Dendritic cell treated with granulocyte-macrophage colony-stimulating factor and Interleukin-4, amounts not matched to agents 40 ng/mL and 50 ng/mL, for 4 days (primary cell): Measurements from ENCODE around the gene SPECC1.

Experiments used
- H3K27ac Mint-ChIP-seq: one replicate; pipeline ENCODE4 v1.8.0; 2022; ENCODE audit warnings: mild to moderate bottlenecking, mixed read lengths
- H3K27me3 Mint-ChIP-seq: one replicate; pipeline ENCODE4 v1.8.0; 2022; ENCODE audit warnings: mild to moderate bottlenecking, mixed read lengths
- H3K36me3 Mint-ChIP-seq: one replicate; pipeline ENCODE4 v1.8.0; 2022; ENCODE audit warnings: low read depth, mixed read lengths
- H3K4me1 Mint-ChIP-seq: one replicate; pipeline ENCODE4 v1.8.0; 2022; ENCODE audit warnings: low read depth, mixed read lengths
- H3K4me3 Mint-ChIP-seq: one replicate; pipeline ENCODE4 v1.8.0; 2022; ENCODE audit warnings: mild to moderate bottlenecking, moderate library complexity, mixed read lengths
- H3K9me3 Mint-ChIP-seq: one replicate; pipeline ENCODE4 v1.8.0; 2022; ENCODE audit warnings: mixed read lengths
- intact Hi-C: fragments of 100-400 bp; cut with micrococcal nuclease; formaldehyde crosslinking; loops from one replicate; pipeline ENCODE4 v1.15.0; 2022

The SPECC1 gene

DNA sequence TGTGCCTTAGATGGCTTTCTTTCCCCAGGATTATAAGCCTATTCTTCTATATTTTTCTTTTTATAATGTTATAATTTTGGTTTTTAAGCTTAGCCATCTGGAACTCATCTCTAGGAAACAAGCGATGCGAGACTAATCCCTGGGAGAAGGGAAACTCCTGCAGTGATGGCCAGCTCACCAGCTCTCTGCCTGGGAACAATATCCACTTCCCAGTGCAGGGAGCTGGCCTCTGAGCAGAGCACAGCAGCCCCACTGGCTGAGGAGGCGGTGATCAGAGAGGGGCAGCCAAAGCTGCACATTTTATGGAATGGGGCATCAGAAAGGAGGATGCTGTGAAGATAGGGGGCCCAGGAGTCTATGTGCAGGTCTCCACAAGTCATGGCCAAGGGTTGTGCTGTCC, 274.9 kb downstream of the SPECC1 start:
- H3K9me3 Mint-ChIP-seq = no peaks in the 10 kb centered on the region
- peaks cover 57% of the 10 kb centered on the region for H3K36me3 Mint-ChIP-seq
- intact Hi-C loops = no loop called here
- no peaks in the 10 kb centered on the region for H3K27me3 Mint-ChIP-seq
- no peak overlapping the region for H3K27ac Mint-ChIP-seq
- no peak overlapping the region for H3K4me3 Mint-ChIP-seq
- H3K4me1 Mint-ChIP-seq = peaks cover 37% of the 10 kb centered on the region

DNA sequence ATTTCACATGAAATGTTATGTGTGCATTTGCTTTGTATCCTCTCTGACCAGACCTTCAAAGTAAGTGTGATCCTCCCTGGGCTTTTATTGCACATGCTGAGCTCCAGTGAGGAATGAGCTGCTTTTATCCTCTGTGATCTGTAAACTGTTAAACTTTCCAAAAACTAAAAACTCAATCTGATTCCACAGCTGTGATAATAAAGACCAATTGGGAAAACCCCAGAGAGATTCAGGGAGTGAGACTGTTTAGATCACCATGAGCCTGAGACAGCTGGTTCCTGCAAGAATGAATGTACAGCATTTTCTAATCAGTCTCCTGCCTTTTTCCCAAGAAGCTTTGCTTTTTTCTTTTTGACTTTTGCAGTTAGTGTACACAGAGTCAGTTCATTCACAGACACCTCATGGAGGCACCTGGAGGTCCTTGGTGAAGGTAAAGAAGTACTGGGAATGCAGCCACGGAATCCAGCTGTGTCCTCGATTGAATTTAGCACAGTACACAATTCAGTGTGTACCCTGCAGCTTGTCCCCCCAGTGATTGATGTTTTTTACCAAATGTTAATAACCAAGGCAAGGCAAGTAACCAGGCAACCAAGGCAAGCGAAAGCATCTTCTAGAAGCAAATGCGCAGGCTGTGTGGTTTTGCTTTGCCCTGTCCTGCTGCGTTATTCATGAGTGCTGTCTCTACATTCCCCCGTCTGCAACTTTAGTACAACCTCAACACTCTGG, 275.6 kb downstream of the SPECC1 start:
- peaks cover 34% of the 10 kb centered on the region for H3K4me1 Mint-ChIP-seq
- no peak overlapping the region for H3K4me3 Mint-ChIP-seq
- no peak overlapping the region for H3K27ac Mint-ChIP-seq
- no peaks in the 10 kb centered on the region for H3K9me3 Mint-ChIP-seq
- intact Hi-C loops = no loop called here
- peaks cover 55% of the 10 kb centered on the region for H3K36me3 Mint-ChIP-seq
- no peaks in the 10 kb centered on the region for H3K27me3 Mint-ChIP-seq

- peaks cover 79% of the 10 kb centered on the region for H3K36me3 Mint-ChIP-seq
- intact Hi-C loops = no loop called here
- no peaks in the 10 kb centered on the region for H3K9me3 Mint-ChIP-seq
- no peaks in the 10 kb centered on the region for H3K27me3 Mint-ChIP-seq
- no peak overlapping the region for H3K4me3 Mint-ChIP-seq
- no peak overlapping the region for H3K27ac Mint-ChIP-seq
- H3K4me1 Mint-ChIP-seq = peaks cover 7% of the 10 kb centered on the region
These were observed 280.8 kb downstream of the SPECC1 start for GRCh38 chr17:20289984-20290383.

DNA sequence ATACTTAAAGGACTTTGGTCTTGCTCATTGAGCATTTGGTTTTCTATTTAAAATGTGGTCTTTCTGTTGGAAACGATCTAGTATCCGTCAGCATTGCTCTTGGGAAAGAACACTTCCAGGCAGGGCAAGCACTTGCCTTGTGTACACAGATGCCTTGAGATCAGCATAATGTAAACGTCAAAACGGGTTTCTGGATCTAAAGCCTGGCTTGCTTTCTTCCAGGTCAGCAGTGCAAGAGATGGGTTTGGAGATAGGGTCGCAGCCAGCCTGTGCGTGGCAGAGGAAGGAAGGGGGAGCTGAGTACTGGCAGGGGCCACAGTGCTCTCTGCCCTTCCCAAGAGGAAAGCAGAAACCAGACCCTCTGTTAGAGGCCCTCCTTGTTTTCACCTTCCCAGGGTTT, 282.7 kb downstream of the SPECC1 start:
- Mint-ChIP-seq H3K36me3 (peaks cover 69% of the 10 kb centered on the region), H3K4me3 (no peak overlapping the region), H3K27me3 (no peaks in the 10 kb centered on the region), H3K9me3 (no peaks in the 10 kb centered on the region), H3K4me1 (peaks cover 7% of the 10 kb centered on the region), H3K27ac (no peak overlapping the region)
- intact Hi-C loops = no loop called here

DNA sequence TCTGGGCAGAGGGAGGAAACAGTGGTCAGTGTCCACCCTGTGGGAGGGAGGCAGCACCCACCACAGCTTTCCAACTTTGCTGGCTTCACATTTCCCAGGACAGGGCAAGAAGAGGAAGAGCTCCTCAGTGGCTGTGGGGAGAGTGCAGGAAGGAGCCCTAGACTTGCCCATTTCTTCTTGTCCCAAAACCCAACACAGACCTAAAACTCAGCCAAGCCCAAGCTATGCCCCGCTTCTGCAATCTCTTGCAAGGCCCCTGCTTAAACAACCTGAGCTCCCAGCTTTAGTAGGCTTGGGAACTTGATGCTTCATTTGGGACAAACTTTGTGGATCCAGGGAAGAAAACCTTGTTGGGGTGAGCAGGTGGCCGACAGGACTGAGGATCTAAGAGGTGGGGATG, 284.3 kb downstream of the SPECC1 start:
- Mint-ChIP-seq H3K4me1 (peaks cover 11% of the 10 kb centered on the region), H3K36me3 (peaks cover 68% of the 10 kb centered on the region), H3K9me3 (no peaks in the 10 kb centered on the region), H3K27me3 (no peaks in the 10 kb centered on the region), H3K4me3 (no peak overlapping the region), H3K27ac (peak overlapping the region; percentile 11)
- intact Hi-C loops = no loop called here

- Mint-ChIP-seq H3K4me3 (no peak overlapping the region), H3K4me1 (peaks cover 16% of the 10 kb centered on the region), H3K27ac (no peak overlapping the region), H3K27me3 (no peaks in the 10 kb centered on the region), H3K9me3 (no peaks in the 10 kb centered on the region), H3K36me3 (peaks cover 67% of the 10 kb centered on the region)
- intact Hi-C loops = no loop called here
These were observed 285.0 kb downstream of the SPECC1 start for GRCh38 chr17:20294120-20294519.

DNA sequence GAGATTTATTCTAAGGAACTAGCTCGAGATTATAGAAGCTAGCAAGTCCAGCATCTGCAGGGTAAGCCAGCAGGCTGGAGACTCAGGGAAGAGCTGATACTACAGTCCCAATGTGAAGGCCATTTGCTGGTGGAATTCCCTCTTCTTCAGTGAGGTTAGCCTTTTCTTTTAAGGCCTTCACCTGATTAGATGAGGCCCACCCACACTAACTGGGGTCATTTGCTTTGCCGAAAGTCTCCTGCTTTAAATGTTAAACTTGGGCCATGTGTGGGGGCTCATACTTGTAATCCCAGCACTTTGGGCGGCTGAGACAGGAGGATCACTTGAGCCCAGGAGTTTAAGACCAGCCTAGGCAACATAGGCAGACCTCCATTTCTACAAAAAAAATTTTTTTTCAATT, 289.9 kb downstream of the SPECC1 start:
- Mint-ChIP-seq H3K4me3 (no peak overlapping the region), H3K36me3 (peaks cover 76% of the 10 kb centered on the region), H3K27ac (no peak overlapping the region), H3K9me3 (no peaks in the 10 kb centered on the region), H3K27me3 (no peaks in the 10 kb centered on the region), H3K4me1 (peaks cover 9% of the 10 kb centered on the region)
- intact Hi-C loops = no loop called here

DNA sequence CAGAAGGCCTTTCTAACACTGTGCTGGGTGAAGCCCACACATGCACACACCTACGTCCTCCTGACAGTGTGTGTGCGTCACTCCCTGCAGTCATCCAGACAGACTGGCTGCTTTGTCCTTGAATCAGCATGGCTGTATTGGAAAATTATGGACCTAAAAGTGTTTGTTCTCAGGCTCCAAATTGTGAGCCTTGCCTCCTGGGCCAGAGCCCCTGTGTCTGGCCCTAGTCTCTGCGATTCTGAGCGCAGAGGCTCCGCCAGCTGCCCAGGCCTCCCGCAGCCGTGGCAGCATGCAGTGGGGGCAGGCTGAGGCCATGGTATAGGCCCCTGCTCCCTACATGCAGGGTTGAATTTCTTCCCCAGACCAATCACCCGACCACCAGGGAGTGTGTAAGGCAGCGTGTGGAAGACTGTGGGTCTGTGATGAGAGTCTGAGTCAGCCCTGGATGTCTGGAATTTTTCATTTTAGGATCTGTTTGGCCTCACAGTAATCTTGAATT, 291.3 kb downstream of the SPECC1 start:
- H3K27me3 Mint-ChIP-seq = no peaks in the 10 kb centered on the region
- peaks cover 81% of the 10 kb centered on the region for H3K36me3 Mint-ChIP-seq
- peaks cover 9% of the 10 kb centered on the region for H3K4me1 Mint-ChIP-seq
- intact Hi-C loops = no loop called here
- H3K27ac Mint-ChIP-seq = no peak overlapping the region
- H3K4me3 Mint-ChIP-seq = no peak overlapping the region
- peaks cover 9% of the 10 kb centered on the region for H3K9me3 Mint-ChIP-seq

- intact Hi-C loops = no loop called here
- Mint-ChIP-seq H3K36me3 (peaks cover 88% of the 10 kb centered on the region), H3K4me1 (peaks cover 12% of the 10 kb centered on the region), H3K9me3 (peaks cover 22% of the 10 kb centered on the region), H3K4me3 (no peak overlapping the region), H3K27me3 (no peaks in the 10 kb centered on the region), H3K27ac (no peak overlapping the region)
These were observed 293.2 kb downstream of the SPECC1 start for GRCh38 chr17:20302246-20302917.

DNA sequence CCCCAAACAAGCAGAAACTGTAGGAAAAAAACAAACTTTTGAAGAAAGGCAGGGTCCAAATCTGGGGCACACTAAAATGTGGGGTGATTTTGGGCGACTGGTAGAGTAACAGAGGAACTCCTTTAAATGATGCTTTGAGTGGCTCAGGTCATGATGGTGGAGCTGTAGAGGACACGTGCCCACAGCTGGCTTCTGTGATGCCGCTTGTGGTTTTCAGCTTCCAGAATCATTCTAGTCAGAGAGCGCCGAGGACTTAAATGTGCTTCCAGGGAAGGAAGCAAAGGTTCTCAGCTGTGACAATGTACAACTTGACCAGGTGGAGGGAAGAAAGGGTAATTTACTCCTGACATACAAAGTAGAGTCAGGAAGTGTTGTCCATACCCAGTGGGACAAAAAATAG, 295.8 kb downstream of the SPECC1 start:
- no peak overlapping the region for H3K27ac Mint-ChIP-seq
- H3K4me3 Mint-ChIP-seq = no peak overlapping the region
- peaks cover 77% of the 10 kb centered on the region for H3K36me3 Mint-ChIP-seq

GRCh38 chr17:20306924-20307323, 297.8 kb downstream of the SPECC1 start:
- Mint-ChIP-seq H3K27me3 (no peaks in the 10 kb centered on the region), H3K4me1 (peaks cover 7% of the 10 kb centered on the region), H3K4me3 (no peak overlapping the region), H3K9me3 (peaks cover 24% of the 10 kb centered on the region), H3K27ac (no peak overlapping the region), H3K36me3 (peaks cover 76% of the 10 kb centered on the region)
- intact Hi-C loops = loop anchor here (5.0 kb wide), 1 partner anchor 75 kb away; no protein-coding TSS in a partner anchor

More for the DNA sequence above, 295.8 kb downstream of the SPECC1 start:
- Mint-ChIP-seq H3K9me3 (peaks cover 24% of the 10 kb centered on the region), H3K27me3 (no peaks in the 10 kb centered on the region), H3K4me1 (peaks cover 7% of the 10 kb centered on the region)
- intact Hi-C loops = loop anchor here (5.0 kb wide), 1 partner anchor 73 kb away; no protein-coding TSS in a partner anchor

GRCh38 chr17:20307326-20307910, 298.3 kb downstream of the SPECC1 start:
- no peak overlapping the region for H3K27ac Mint-ChIP-seq
- intact Hi-C loops = loop anchor here (5.0 kb wide), 1 partner anchor 75 kb away; no protein-coding TSS in a partner anchor
- no peak overlapping the region for H3K4me3 Mint-ChIP-seq
- H3K9me3 Mint-ChIP-seq = peaks cover 24% of the 10 kb centered on the region
- H3K36me3 Mint-ChIP-seq = peaks cover 76% of the 10 kb centered on the region
- H3K27me3 Mint-ChIP-seq = no peaks in the 10 kb centered on the region
- H3K4me1 Mint-ChIP-seq = peaks cover 7% of the 10 kb centered on the region

- intact Hi-C loops = loop anchor here (10.0 kb wide), 1 partner anchor 316 kb away; no protein-coding TSS in a partner anchor
- Mint-ChIP-seq H3K9me3 (peaks cover 16% of the 10 kb centered on the region), H3K36me3 (peaks cover 80% of the 10 kb centered on the region), H3K27ac (no peak overlapping the region), H3K4me1 (peaks cover 7% of the 10 kb centered on the region), H3K27me3 (no peaks in the 10 kb centered on the region), H3K4me3 (no peak overlapping the region)
These were observed 301.3 kb downstream of the SPECC1 start for GRCh38 chr17:20310481-20310880.

- intact Hi-C loops = loop anchor here (10.0 kb wide), 1 partner anchor 319 kb away; no protein-coding TSS in a partner anchor
- Mint-ChIP-seq H3K4me3 (no peak overlapping the region), H3K27me3 (no peaks in the 10 kb centered on the region), H3K9me3 (no peaks in the 10 kb centered on the region), H3K27ac (no peak overlapping the region), H3K4me1 (no peaks in the 10 kb centered on the region), H3K36me3 (peaks cover 62% of the 10 kb centered on the region)
These were observed 304.1 kb downstream of the SPECC1 start for GRCh38 chr17:20313306-20313705.
